ENCODE measurements around the gene NR3C1. TPM values are rescaled to one million over a fixed set of nuclear protein-coding genes. Genes with fewer than 3 reads are reported as not detected.
"Not testable (repeated sequence)": the region's sequence is repeated elsewhere in the genome, so short reads cannot be mapped to it uniquely, and the experiment has no call there.

NR3C1 gene
- total RNA-seq, 1 donor from 2014 or later: 46.7 TPM

- no peaks in the 10 kb centered on the region for H3K36me3 ChIP-seq
- no peaks in the 10 kb centered on the region for H3K9me3 ChIP-seq
- no peak overlapping the region for H3K4me3 ChIP-seq
- TF ChIP-seq CTCF (IDR thresholded peaks at IDR 0.05): no peak
- no peak for TF ChIP-seq POLR2AphosphoS5 (IDR thresholded peaks at IDR 0.05; ENCODE audit: insufficient read depth in 1 of 2, low read depth in 1 of 2)
- TF ChIP-seq POLR2A (IDR thresholded peaks at IDR 0.05): no peak
- DNase-seq (ENCODE audit: extremely low spot score in 2 of 2): no peak
- H3K27me3 ChIP-seq: no peaks in the 10 kb centered on the region
- H3K27ac ChIP-seq: no peak overlapping the region
- intact Hi-C loops (cut with DNase I): no loop called here
- peaks cover 14% of the 10 kb centered on the region for H3K4me1 ChIP-seq
These were observed 71.5 kb downstream of the NR3C1 start for GRCh38 chr5:143331956-143332355.

GRCh38 chr5:143329843-143330242 is 73.6 kb downstream of the NR3C1 start:
- H3K36me3 ChIP-seq: no peaks in the 10 kb centered on the region
- no peak overlapping the region for H3K27ac ChIP-seq
- H3K4me3 ChIP-seq: no peak overlapping the region
- H3K4me1 ChIP-seq: peaks cover 11% of the 10 kb centered on the region
- TF ChIP-seq CTCF (IDR thresholded peaks at IDR 0.05) (no peak), POLR2AphosphoS5 (IDR thresholded peaks at IDR 0.05; ENCODE audit: insufficient read depth in 1 of 2, low read depth in 1 of 2) (no peak), POLR2A (IDR thresholded peaks at IDR 0.05) (no peak)
- no peaks in the 10 kb centered on the region for H3K27me3 ChIP-seq
- DNase-seq (ENCODE audit: extremely low spot score in 2 of 2): no peak
- H3K9me3 ChIP-seq: no peaks in the 10 kb centered on the region
- intact Hi-C loops (cut with DNase I): no loop called here

DNA sequence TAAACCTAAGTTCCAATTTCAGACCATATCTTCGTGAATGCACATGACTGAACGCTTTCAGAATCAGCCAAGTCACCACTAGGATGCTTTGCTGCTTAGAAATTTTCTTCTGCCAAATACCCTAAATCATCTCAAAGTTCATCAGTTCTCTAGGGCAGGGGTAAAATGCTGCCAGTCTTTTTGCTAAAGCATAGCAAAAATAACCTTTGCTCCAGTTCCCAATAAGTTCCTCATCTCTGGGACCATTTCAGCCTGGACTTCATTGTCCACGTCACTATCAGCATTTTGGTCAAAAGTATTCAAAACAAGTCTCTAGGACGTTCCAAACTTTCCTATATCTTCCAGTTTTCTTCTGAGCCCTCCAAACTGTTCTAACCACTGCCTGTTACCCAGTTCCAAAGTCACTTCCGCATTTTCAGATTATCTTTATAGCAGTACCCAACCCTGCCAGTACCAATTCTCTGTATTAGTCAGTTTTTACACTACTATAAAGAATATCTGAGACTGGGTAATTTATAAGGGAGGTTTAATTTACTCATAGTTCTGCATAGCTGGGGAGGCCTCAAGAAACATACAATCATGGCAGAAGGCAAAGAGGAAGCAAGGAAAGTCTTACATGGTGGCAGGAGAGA is 74.8 kb downstream of the NR3C1 start:
- no peaks in the 10 kb centered on the region for H3K36me3 ChIP-seq
- no peak overlapping the region for H3K27ac ChIP-seq
- DNase-seq (ENCODE audit: extremely low spot score in 2 of 2): no peak
- H3K4me3 ChIP-seq: no peak overlapping the region
- peaks cover 9% of the 10 kb centered on the region for H3K4me1 ChIP-seq
- no peaks in the 10 kb centered on the region for H3K9me3 ChIP-seq
- no peaks in the 10 kb centered on the region for H3K27me3 ChIP-seq
- intact Hi-C loops (cut with DNase I): no loop called here
- TF ChIP-seq POLR2AphosphoS5 (IDR thresholded peaks at IDR 0.05; ENCODE audit: insufficient read depth in 1 of 2, low read depth in 1 of 2) (no peak), POLR2A (IDR thresholded peaks at IDR 0.05) (no peak), CTCF (IDR thresholded peaks at IDR 0.05) (no peak)

GRCh38 chr5:143325086-143325485 is 78.4 kb downstream of the NR3C1 start:
- DNase-seq (ENCODE audit: extremely low spot score in 2 of 2); intact Hi-C loops (cut with DNase I); H3K9me3 ChIP-seq; H3K36me3 ChIP-seq; H3K4me3 ChIP-seq; H3K27me3 ChIP-seq; H3K27ac ChIP-seq: not testable (repeated sequence)
- H3K4me1 ChIP-seq: peaks cover 15% of the 10 kb centered on the region

DNA sequence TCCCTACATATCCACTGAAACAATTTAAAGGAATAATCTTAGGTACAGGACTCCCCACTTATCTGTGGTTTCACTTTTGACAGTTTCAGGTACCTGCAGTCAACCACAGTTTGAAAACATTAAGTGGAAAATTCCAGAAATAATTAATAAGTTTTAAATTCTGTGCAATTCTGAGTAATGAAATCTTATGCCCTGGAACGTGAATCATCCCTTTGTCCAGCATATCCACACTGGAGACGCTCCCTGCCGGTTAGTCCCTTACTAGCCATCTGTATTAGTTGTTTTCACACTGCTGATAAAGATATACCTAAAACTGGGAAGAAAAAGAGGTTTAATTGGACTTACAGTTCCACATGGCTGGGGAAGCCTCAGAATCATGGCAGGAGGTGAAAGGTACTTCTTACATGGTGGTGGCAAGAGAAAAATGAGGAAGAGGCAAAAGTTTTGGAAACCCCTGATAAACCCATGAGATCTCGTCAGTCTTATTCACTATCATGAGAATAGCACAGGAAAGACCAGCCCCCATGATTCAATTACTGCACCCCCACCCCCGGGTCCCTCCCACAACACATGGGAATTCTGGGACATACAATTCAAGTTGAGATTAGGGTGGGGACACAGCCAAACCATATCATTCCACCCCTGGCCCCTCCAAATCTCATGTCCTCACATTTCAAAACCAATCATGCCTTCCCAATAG is 80.4 kb downstream of the NR3C1 start:
- H3K36me3 ChIP-seq; H3K4me3 ChIP-seq; H3K9me3 ChIP-seq; DNase-seq (ENCODE audit: extremely low spot score in 2 of 2); H3K27ac ChIP-seq; intact Hi-C loops (cut with DNase I); H3K27me3 ChIP-seq: not testable (repeated sequence)
- peaks cover 15% of the 10 kb centered on the region for H3K4me1 ChIP-seq

DNA sequence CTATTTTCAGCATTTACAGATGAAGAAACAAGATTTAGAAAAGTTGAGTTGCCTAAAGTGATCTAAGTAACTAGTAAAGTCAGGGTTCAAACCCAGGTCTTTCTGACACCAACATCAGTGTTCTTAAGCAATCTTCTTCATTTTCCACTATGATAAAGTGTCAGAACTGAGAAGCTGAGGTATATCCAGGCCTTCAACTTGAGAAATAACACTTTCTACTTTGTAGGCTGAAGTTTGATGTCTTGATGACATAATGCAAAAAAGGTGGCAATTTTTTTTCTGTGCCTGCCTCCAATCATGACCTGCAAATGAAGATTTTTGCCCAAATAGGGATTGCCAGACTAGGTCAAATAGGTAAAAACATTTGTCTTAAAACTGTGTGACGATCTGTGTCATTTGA is 81.3 kb downstream of the NR3C1 start:
- DNase-seq (ENCODE audit: extremely low spot score in 2 of 2): no peak
- peaks cover 16% of the 10 kb centered on the region for H3K4me1 ChIP-seq
- intact Hi-C loops (cut with DNase I): no loop called here
- H3K9me3 ChIP-seq: no peaks in the 10 kb centered on the region
- H3K4me3 ChIP-seq: no peak overlapping the region
- H3K27ac ChIP-seq: no peak overlapping the region
- no peaks in the 10 kb centered on the region for H3K36me3 ChIP-seq
- no peaks in the 10 kb centered on the region for H3K27me3 ChIP-seq
- TF ChIP-seq CTCF (IDR thresholded peaks at IDR 0.05) (no peak), POLR2AphosphoS5 (IDR thresholded peaks at IDR 0.05; ENCODE audit: insufficient read depth in 1 of 2, low read depth in 1 of 2) (no peak), POLR2A (IDR thresholded peaks at IDR 0.05) (no peak)
